Ramos (cell line): ENCODE data around the gene SMU1.

ENCODE experiments used
- in situ Hi-C: fragments of 300-500 bp; cut with MboI; formaldehyde crosslinking; loops from one replicate; pipeline ENCODE4 v1.14.3; 2022; ENCODE audit warnings: low sequenced_read_pairs; ENCODE audit not compliant: unreplicated experiment

The SMU1 gene

DNA sequence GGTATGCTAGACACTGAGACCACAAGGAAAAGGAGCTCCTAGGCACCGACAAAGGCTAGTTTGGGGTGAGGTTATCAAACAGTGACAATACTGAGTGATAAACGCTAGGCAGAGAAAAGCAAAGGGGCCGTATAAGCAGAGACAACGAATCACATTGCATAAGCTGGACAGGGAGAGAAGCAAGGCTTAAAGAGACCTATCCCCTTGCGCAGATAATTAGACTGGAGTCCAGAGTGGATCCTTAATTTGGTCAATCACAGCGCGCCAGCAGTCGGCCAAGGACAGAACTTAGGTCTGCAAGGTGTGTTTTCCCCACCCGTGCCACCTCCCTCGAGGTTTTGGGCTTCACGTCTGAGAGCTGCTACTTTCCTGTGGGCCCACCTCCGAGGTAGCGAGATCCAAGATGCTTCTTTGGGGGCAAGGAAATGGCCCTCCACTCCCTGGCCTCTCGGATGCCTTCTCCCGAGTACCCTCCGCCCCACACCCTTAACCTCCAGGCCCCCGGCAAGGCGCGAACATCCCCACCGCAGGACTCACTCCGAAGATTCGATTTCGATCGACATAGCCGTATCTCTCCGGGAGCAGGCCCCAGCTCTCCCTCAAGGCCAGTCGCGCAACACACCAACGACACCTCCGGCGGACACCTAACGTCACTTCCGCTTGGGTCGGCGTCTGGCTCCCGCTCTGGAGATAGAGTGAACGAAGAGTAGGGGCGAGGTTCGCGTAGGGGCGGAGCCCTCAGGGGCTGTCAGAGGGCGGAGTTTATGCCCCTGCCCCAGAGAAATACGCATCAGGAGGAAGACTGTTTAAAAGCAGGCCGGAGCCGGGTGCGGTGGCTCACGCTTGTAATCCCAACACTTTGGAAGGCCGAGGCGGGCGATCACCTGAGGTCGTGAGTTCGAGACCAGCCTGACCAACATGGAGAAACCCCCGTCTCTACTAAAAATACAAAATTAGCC lies at the start of gene SMU1:
Gene SMU1 (minus strand): TSS at position 629 of the 959 bp plus-strand sequence. CDS start 66 bp downstream, at position 563.
- in situ Hi-C loops = loop anchor here (10.0 kb wide), 1 partner anchor 148 kb away; no protein-coding TSS in a partner anchor

DNA sequence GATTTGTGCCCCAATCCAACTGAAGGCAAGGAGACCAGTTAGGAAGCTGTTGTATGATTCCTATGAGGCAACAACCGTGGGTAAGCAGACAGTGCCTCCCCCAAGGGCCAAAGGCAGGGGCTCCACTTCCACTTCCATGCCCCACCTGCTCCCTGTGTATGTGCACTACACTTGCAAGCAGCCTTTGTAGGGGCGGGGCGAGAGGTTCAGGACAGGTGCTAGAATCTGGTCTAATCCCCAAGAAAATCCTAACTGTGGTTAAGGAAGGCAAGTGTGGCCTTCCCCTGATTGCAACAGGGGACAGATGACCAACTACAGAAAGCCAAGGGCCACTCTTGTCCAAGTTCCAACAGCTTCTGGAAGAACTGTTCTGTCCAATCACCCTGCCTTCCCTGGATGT lies 49.0 kb upstream of the SMU1 start:
- in situ Hi-C loops = no loop called here

DNA sequence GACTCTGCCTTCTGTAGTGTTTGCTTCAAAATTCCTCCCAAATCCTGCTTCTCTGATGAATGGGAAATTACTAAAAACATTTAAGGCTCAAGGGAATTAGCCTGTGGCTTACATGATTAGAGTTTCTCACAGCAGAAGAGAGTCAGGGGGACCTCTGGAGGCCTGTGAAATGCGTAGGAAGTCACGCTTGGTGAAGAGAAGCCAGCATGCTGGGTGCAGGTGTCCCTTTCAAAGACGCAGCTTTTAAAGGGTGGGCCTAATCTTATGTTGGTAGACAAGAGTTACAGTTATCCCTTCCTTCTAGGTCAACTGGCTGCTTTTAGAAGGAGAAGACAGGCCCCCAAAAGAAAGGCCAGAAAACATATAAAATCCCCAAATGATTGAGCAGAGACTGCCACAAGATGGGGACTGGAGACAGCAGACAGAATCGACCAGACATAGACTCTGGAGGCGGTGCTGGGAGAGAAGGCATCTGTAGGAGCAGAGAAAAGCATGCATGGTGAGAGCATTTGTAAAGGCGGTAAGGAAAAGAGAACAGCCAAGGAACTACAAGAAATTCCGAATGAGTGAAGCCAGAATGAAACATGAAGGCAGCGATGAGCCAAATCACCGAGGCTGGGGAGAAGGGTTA lies 48.4 kb upstream of the SMU1 start:
- in situ Hi-C loops = no loop called here

DNA sequence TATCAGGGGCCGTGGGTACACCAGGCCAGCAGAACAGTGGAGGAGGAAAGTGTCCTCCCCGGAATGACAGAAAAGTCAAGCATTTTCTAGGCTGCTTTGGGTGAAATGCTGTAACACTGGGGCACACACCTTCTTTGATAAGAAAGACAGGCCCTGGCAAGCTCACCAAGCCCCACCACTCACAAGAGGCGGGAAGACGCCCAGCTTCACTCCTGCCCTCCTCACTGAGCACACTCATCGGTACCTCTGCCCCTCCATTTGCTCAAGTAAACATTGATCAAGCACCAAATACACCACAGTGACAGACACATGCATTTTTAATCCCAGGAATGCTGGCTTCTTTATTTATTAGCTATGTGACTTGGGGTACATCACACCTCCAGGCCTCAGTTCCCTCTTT lies 47.6 kb upstream of the SMU1 start:
- in situ Hi-C loops = no loop called here

DNA sequence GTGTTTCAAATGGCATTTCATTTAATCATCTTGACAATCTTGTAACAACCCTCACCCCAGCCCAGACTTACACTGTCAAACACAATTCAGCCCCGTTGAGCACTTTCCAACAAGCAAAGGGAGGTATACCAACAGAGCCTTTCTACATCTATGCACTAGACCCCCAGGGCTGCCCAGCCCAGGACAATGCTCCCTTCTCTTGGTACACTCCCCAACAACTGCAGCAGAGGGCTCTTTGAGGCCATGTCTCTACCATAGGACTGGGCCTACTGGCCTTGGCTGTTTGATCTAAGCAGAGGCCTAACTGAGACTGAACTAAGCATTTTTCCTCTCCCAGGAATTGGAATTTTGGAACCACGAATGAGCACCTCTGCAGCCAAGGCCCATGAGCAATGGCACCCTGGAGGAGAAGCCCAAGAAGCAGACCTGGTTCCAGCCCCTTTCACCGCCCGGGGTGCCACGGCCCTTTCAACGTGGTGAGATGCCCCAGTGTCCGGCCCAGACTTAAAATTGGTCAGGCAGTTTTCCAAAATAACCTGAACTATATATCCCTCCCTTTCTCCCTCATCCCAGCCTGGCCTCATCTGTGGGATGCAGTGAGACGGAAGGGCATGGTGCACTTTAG lies 47.0 kb upstream of the SMU1 start:
- in situ Hi-C loops = no loop called here

DNA sequence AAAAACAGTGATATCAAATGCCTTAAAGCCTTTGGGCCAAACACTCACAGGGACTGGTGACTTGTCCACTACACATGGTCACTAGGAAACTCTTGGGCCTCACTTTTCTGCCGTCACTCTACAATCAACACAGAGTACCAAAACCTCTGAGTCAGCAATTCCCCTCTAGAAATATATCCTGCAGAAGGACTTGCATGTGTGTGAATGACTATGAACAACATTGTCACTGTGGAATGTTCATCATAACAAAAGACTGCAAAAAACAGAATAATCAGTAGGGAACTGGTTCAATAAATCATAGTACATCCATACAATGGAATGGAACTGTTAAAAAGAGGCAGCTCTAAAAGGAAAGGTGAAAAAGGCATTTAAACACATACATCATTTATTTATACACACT lies 44.1 kb upstream of the SMU1 start:
- in situ Hi-C loops = no loop called here

DNA sequence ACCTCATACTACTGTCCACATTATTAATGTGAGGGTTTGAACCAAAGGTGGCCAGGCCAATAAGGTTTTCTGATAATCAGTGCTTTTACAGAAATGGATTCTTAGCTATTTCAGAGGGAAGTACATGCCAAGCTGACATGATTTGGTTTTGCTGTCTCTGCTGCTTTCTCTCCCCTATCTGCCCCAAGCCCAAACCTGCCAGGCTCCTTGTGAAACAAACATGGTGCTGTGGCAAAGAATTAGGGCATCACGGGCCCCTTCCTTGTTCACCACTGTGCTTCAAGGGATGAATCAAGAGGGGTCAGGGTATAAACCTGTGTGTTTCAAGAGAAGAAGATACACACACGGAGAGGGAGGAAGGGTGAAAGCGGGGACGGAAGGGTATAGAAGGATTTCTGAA lies 41.3 kb upstream of the SMU1 start:
- in situ Hi-C loops = no loop called here

DNA sequence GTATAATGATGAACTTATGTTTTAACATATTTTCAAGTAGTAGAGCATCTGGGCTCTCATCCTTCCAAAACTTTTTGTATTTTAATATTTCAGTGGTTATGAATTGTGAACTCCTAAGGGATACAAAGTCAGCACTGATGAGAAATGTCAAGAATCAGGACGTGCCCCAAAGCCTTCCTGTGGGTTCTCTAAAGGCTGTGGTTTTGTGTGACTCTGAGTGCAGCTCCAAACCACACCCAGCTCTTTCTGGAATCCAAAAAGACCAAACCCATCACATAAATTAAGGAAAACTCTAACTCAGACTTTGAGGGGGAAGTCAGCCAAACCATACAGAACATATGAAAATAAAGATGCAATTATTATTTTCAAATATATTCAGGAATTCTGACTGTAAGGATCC lies 40.8 kb upstream of the SMU1 start:
- in situ Hi-C loops = no loop called here

DNA sequence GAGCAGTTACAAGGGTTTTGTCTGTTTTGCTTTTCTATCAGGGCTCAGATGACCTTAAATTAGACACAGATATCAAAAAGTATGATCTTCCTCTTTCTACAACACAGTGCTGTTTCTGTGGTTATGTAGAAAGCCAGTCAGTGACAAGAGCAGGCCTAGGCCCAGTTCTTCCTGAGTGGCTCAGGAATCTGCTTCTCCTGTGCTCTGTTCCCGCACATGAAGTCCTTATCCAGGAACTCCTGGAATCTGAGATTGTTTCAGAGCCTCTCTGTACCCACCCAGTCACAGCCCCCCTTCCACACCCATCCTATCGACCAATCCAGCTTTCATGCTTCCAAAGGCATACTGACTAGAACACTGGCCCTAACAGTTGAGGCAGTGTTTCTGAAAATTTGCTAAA lies 40.4 kb upstream of the SMU1 start:
- in situ Hi-C loops = no loop called here

DNA sequence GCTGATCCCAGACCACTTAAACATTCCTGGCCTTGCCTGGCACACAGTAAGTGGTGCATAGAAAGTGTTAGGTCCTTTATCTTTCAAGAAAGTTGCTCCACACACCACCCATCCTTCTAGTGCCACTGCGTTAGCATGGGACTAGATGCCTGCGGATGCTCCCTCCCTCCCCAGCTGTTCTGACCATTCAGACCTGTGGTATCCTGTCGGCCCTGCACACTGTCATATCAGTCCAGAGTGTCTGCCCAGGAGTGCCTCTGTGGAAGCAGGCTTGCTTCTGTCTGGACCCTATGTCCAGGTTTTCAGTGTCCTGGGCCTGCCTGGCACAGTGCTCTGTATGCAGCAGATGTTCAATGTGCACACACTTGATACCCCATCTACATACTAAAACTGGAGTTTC lies 38.3 kb upstream of the SMU1 start:
- in situ Hi-C loops = no loop called here

DNA sequence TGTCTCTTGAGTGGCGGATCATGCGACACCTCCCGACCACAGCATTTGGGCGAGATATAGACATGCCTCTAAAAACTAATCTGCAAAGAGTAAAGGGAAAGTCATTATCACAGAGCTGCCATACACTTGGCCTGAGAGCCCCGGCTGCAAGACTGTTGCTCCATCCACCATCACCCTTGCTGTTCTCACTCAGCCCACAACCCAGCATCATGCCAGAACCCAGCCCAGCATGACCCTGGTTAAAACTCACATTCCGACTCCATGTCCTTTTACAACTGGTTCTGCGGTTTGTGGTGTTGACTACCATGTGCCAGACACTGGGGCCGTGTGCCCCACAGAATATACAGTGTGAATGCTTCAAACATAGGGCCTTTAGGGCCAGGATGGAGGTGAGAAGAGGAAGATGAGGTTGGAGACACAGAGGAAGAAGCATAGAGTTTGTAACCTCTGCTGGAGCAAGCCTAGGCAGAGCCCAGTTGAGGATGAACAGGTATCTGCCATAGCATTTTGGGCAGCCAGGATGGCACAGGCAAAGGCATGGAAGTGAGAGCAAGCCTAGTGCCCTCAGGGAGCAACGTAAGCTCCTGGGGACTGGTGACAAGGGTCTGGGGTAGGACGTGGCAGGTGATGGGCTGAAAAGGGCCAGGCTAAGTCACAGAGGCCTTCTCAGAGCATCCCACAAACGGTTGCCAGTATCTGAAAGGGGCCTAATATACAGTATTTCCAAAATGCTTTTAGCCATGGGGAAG lies 37.5 kb upstream of the SMU1 start:
- in situ Hi-C loops = no loop called here

DNA sequence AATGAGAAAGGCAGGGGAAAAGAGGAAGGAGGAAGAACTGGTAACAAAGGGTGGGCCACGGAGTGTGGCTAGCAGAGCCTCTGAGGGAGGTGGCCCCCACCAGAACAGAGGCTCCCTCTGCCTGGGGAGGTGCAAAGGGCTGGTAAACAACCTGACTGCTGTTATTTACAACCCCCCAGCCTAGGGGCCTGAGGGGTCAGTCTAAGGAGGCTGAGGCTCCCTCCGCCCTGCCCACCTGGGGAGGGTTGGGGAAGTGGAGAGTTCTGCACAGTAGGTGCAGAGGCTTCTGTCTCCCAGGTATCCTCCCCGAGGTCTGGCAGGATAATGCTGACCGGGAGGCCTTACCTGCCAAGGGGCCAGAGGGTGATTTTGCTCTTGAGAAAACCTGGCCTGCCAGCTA lies 35.6 kb upstream of the SMU1 start:
- in situ Hi-C loops = no loop called here

DNA sequence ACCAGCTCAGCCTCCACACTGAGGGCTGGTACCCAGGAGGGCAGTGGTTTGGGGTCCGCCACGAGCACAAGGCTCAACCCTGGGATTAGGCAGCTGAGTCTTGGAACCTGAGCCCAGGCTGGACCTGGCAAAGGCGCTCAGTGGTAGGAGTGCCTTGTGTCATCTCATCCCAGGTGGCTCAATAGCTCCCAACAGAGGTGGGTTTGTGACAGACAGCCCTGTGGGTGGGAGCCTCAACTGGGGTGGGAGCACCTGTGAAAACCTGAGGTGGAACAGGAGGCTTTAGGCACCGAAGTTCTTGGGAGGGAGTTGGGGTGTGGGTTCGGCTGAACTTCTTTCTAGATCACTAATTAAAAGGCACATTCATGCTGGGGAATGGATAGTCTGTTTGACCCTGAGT lies 35.2 kb upstream of the SMU1 start:
- in situ Hi-C loops = no loop called here

DNA sequence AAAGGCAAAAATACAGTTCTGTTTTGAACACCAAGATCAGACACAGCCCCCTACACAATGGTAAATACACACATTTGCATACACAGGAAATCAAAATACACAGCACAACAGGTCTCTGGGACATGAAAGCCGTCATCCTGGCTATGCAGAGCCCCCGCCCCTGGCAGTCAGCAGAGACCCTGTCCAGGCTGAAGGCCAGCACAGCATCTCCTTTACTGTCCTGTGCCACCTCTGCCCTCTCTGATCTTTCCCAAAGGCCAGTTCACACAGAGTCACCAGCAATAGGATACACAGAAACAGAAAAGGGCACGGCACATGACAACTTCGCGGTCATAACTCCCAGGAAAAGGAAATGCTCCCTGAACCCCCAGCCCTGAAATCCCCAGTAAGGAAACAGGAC lies 34.2 kb upstream of the SMU1 start:
- in situ Hi-C loops = no loop called here

DNA sequence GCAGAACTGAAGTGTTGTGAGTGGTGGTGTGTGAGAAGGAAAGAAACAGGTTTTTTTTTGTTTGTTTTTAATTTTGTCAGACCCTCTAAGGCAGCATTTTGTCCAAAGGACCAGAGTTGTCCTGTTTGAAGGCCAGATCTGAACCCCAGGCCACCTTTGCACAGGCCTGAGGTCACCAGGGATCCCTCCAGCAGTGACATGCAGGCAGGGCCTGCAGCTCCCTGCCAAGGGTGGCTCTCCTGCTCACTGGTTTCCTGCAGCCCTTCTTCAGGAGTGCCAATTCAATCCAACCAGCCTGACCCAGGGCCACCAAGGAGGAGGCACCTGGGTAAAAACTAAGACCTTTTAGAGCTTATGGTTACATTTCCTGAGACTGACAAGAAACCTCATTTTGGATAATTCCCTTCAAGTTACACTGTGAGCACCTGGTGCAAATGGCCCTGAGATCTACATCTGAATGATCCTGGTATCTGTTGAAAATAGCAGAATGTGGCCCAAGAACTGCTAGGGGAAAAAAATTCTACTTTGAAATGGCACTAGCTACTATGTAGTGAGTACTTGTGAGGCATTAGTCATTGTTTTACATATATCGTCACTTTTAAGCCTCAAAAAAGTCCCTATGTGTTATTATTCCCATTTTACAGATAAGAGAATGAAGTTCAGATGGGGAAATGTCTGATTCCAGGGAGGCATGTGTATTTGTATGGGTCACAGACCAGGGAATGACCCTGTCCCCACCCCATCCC lies 33.5 kb upstream of the SMU1 start:
- in situ Hi-C loops = no loop called here

DNA sequence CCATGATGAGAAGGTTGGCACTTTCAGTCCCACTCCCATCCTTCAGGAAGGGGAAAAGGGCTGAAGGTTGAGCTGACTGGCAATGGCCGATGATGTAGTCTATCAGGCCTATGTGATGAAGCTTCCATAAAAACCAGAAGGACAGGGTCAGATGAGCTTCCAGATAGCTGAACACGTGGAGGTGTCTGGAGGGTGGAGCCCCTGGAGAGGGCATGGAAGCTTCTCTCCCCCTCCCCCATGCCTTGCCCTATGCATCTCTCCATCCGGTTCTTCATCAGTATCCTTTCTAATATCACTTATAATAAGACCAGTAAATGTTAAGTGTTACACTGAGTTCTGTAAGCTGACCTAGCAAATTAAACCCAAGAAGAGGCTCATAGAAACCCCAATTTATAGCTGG lies 32.6 kb upstream of the SMU1 start:
- in situ Hi-C loops = no loop called here

DNA sequence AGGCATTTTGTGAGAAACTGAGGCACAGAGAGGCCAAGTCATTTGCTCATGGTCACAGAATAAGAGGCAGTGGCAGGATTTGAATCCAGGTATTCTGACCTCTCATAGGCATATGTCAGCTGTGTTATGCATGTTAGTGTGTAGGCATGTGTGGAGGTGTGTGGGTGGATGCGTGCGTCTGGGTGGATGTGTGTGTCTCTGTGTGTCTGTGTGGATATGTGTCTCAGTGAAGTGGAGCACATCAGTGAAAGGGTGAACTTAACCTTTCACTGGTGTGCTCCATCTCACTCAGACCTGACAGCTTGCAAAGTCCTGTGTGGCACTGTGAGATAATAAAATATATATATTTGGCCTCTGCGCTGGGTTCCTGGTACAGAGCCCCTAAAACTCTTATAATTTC lies 32.0 kb upstream of the SMU1 start:
- in situ Hi-C loops = no loop called here

DNA sequence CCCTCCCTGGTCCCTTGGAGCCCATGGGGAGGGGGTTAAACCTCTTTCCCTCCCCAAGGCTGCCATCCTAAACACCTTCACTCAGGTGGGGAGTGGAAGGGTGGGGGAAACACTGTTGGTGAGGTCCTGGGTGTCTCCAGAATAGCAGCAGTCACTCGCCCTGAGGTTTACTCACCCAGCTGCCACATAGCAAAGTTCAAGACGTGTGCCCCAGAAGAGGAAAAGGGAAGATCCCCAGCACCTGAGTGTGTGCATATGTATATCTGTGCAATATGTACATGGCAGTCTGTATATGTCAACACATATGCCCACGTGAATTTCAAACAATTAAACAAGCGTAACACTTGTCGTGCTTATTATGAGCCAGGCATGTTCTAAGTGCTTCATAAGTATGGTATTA lies 31.3 kb upstream of the SMU1 start:
- in situ Hi-C loops = no loop called here

DNA sequence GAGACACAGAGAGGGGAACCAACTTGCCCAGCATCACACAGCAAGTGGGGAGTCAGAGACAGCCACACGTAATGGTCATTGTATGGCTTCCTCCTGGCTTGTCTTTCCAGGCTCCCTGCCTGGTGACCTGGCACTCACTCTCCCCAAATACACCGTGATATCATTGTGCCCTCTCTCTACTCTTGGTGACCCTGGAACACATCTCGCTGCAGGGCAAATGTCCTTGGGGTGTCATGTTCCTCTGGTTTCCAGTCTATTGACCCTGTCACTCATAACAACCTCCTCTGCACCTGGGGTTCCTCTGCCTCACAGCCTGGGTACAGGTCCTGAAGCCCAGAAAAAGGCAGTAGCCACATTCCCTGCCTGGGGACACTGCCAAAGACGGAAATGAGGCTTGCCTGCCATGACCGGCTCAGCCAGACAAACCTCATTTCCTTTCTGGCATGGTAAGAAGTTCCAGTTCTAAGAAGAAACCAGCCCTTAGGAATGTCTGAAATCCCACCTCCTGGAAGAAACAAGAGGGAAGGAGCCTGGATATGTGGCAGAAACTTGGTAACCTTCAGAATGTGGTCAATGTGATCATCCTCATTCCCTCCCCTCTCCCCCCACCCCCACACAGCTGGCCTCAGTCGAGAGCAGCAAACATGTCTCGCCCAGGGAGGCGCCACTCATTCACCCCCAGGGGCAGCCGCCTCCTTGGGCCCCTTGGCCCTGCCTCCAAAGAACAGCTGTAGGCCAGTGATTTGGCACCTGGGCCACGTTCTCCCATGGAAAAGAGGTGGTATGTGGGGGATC lies 30.6 kb upstream of the SMU1 start:
- in situ Hi-C loops = no loop called here
